Measurements from ENCODE around the gene BIRC7. TPM values are rescaled to one million over a fixed set of nuclear protein-coding genes. Genes with fewer than 3 reads are reported as not detected.

BIRC7 gene
- total RNA-seq, 1 experiment from 2014 or later = not detected

- no peak for DNase-seq (ENCODE audit: low read depth)
Observed at GRCh38 chr20:63280929-63281545, 45.3 kb downstream of the BIRC7 start.

- DNase-seq (ENCODE audit: low read depth) = no peak
Observed at GRCh38 chr20:63281742-63282665, 46.3 kb downstream of the BIRC7 start.

GRCh38 chr20:63282946-63283345 is 47.2 kb downstream of the BIRC7 start:
- DNase-seq (ENCODE audit: low read depth) = no peak

GRCh38 chr20:63283397-63284082 is 47.8 kb downstream of the BIRC7 start:
- DNase-seq (ENCODE audit: low read depth) = no peak

- no peak for DNase-seq (ENCODE audit: low read depth)
Observed at GRCh38 chr20:63284083-63284440, 48.4 kb downstream of the BIRC7 start.

- no peak for DNase-seq (ENCODE audit: low read depth)
Observed at GRCh38 chr20:63284544-63284949, 48.8 kb downstream of the BIRC7 start.

GRCh38 chr20:63284981-63285524 is 49.3 kb downstream of the BIRC7 start:
- DNase-seq (ENCODE audit: low read depth) = no peak

GRCh38 chr20:63285636-63286615 is 50.2 kb downstream of the BIRC7 start:
- DNase-seq (ENCODE audit: low read depth) = no peak

GRCh38 chr20:63286781-63287696 is 51.3 kb downstream of the BIRC7 start:
- no peak for DNase-seq (ENCODE audit: low read depth)

- DNase-seq (ENCODE audit: low read depth) = no peak
Observed at GRCh38 chr20:63287697-63288580, 52.2 kb downstream of the BIRC7 start.

- DNase-seq (ENCODE audit: low read depth) = no peak
Observed at GRCh38 chr20:63288581-63289251, 53.0 kb downstream of the BIRC7 start.

GRCh38 chr20:63289311-63290135 is 53.8 kb downstream of the BIRC7 start:
- DNase-seq (ENCODE audit: low read depth) = no peak

Other genes starting within 250 kb of the BIRC7 start
- gene BHLHE23, start 228.9 kb upstream of the BIRC7 start, total RNA-seq (2014; rRNA removed; shearing (Covaris generic)) = not detected in 2 replicates
- 28.4 and 41.2 TPM in 2 replicates for gene YTHDF1, start 19.8 kb upstream of the BIRC7 start, total RNA-seq (2014; rRNA removed; shearing (Covaris generic))
- not detected in 2 replicates for gene NKAIN4, start 18.6 kb downstream of the BIRC7 start, total RNA-seq (2014; rRNA removed; shearing (Covaris generic))
- gene ARFGAP1, start 36.9 kb downstream of the BIRC7 start, total RNA-seq (2014; rRNA removed; shearing (Covaris generic)) = 35.3 and 78.1 TPM in 2 replicates
- not detected in 2 replicates for gene COL20A1, start 57.3 kb downstream of the BIRC7 start, total RNA-seq (2014; rRNA removed; shearing (Covaris generic))
- gene CHRNA4, start 125.4 kb downstream of the BIRC7 start, total RNA-seq (2014; rRNA removed; shearing (Covaris generic)) = not detected in 2 replicates
- gene KCNQ2, start 236.8 kb downstream of the BIRC7 start, total RNA-seq (2014; rRNA removed; shearing (Covaris generic)) = not detected in 2 replicates

Measured in M059J (cell line).